ENCODE data around the gene MYOZ1.
"Not testable (repeated sequence)": the region's sequence is repeated elsewhere in the genome, so short reads cannot be mapped to it uniquely, and the experiment has no call there.

The MYOZ1 gene, protein sequence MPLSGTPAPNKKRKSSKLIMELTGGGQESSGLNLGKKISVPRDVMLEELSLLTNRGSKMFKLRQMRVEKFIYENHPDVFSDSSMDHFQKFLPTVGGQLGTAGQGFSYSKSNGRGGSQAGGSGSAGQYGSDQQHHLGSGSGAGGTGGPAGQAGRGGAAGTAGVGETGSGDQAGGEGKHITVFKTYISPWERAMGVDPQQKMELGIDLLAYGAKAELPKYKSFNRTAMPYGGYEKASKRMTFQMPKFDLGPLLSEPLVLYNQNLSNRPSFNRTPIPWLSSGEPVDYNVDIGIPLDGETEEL

DNA sequence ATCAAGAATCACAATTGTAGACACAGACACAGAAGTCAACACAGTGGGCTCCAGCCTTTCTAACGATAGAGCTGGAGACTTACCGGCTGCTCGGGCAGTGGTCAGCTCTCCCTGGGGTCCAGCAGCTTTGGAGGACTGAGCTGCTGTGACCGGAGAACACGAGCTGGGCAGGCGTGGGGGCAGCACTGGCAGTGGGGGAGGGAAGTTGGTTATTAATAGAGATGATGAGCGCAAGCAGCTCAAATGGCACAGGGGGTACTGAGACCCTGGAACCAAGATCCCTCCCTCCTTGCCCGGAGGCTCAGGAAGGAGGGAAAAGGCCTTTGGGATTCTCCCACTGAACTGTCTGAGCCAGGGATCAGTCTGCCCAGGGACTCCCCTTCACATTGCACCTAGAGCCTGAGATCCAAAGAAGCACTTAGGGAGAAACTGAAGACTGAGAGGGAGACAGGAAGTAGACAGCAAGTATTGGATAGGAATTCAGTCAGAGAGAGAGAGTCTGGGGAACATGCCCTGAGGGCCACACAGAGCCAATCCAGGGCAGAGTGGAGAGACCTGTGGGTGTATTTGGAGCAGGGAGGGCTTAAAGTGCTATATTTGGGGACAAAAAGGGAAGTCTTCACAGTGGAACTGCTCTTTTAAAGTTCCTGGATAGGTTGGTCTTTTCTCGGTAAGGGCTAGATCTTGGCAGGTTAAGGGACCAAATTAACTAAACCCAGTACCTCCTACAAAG is at the start of gene MYOZ1:
TSS of gene MYOZ1 (minus strand) at position 147 of the 733 bp plus-strand sequence. CDS start 1,457 bp downstream, outside the sequence.
- DNase-seq (ENCODE audit: low spot score): no peak

DNA sequence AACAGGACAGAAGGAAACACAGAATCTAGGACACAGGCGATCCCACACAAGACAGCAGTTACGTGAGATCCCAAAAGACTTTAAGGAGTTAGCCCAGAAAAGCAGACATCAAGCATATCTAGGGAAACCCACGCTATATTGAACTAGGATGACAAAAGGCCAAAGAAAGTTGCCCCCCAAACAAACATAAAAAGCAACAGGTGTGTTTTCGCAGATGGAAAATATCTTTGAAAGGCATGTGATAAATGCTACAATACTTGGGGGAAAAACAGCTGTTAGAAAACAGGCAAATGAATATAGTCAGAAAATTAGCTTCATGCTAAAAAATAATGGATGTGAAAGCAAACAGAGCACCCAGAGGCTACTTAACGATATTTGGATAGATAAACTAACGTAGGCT is 49.5 kb upstream of the MYOZ1 start:
- DNase-seq (ENCODE audit: low spot score): not testable (repeated sequence)

DNA sequence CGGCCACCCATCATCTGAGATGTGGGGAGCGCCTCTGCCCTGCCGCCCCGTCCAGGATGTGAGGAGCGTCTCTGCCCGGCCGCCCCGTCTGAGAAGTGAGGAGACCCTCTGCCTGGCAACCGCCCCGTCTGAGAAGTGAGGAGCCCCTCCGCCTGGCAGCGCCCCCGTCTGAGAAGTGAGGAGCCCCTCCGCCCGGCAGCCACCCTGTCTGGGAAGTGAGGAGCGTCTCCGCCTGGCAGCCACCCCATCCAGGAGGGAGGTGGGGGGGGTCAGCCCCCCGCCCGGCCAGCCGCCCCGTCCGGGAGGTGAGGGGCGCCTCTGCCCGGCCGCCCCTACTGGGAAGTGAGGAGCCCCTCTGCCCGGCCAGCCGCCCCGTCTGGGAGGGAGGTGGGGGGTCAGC is 48.3 kb upstream of the MYOZ1 start:
- DNase-seq (ENCODE audit: low spot score): not testable (repeated sequence)

DNA sequence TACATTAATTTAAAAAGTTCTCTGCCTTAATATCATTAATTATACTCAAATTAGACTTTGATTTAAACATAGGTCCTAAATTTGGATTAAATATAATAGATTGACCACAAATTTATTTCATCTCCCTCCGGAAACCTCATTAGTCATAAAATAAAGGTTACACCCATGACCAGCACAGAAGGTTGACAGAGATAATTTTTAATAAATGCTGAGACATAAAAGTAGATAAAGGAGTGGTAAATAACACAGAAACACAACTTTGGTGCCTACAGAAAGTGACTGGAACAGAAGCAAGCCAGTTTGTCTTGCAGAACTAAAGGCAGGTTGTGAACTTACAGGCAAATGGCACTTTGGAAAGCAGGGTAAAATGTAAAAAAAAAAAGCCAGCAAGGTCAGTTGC is 46.4 kb upstream of the MYOZ1 start:
- DNase-seq (ENCODE audit: low spot score): not testable (repeated sequence)

DNA sequence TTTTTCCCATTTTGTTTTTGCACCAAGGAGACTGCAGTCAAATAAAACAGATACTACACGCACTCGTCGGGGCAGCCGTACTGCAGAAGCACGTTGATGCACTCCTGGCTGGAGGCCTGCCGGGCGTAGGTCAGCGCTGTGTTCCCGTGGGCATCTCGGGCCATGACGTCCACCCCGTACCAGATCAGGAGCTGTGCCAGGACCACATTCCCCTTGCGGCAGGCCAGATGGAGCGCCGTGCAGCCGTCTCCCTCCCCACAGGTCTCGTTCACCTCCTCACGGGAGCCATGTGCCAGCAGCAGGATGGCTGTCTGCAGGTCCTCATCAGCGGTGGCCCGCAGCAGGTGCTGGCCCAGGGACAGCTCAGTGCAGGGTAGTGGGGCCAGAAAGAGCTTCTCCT is 33.3 kb upstream of the MYOZ1 start:
- not testable (repeated sequence) for DNase-seq (ENCODE audit: low spot score)

DNA sequence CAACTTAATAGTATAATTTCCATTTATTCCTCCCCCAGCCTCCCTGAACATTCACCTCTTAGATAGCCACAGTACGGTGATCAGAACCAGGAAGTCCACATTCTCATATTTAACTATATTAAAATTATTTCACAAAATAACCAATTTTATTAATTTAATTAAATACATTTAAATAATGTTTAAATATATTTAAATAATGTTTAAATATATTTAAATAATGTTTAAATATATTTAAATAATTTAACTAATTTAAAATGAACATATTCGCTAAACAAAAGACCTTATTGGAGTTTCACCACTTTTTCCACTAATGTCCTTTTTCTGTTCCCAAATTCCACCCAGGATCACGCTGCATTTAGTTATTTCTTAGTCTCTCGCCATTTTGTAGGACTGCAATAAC is 27.1 kb upstream of the MYOZ1 start:
- DNase-seq (ENCODE audit: low spot score): not testable (repeated sequence)

DNA sequence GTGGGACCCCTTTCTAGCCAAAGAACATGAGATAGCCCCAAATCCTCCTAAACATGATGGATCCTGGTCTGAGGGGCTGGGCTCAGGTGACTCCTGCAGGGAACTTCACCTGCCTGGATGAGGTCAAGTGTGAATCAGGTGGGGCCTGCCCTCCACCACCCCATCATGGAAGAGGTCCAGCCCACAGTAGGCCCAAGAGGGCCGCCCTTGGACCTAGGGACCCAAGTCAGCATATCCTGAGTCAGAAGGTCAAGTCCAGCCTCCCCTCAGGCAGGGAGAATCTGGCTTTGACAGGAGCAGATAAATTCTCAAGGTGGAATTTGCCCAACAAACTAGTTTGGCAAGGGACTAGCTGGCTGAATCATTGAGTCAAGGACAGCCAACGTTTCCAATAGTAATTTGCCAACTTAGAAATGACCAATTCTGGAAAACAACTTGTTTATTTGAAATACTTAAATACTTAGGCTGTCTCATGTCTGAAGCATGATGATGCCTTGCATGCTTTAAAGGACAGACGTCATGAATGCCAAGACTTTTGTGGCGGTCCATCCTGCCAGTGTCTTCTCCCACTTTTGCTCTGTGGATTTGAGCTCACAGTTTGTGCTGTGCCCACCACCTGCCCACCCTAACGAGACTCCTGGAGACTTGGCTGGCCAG is 25.0 kb upstream of the MYOZ1 start:
- DNase-seq (ENCODE audit: low spot score): not testable (repeated sequence)

DNA sequence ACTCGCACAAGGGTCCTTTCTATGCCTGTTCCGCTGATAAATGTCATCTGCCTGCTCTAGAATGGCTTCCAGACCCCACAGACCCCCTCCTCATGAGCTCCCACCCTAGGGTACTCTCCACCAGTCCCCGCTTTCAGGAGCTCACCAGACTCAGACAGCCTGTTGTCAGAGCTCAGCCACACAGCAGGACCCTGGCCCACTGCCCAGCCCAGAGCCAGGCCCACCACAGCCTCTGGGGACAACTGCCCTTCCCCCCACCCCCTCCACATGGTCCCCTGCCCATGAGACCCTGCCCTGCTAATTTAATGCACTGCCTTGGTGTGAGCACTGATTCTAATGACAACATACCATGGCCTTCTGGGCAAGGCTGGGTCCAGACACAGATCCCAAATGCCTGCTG is 24.3 kb upstream of the MYOZ1 start:
- DNase-seq (ENCODE audit: low spot score): not testable (repeated sequence)

DNA sequence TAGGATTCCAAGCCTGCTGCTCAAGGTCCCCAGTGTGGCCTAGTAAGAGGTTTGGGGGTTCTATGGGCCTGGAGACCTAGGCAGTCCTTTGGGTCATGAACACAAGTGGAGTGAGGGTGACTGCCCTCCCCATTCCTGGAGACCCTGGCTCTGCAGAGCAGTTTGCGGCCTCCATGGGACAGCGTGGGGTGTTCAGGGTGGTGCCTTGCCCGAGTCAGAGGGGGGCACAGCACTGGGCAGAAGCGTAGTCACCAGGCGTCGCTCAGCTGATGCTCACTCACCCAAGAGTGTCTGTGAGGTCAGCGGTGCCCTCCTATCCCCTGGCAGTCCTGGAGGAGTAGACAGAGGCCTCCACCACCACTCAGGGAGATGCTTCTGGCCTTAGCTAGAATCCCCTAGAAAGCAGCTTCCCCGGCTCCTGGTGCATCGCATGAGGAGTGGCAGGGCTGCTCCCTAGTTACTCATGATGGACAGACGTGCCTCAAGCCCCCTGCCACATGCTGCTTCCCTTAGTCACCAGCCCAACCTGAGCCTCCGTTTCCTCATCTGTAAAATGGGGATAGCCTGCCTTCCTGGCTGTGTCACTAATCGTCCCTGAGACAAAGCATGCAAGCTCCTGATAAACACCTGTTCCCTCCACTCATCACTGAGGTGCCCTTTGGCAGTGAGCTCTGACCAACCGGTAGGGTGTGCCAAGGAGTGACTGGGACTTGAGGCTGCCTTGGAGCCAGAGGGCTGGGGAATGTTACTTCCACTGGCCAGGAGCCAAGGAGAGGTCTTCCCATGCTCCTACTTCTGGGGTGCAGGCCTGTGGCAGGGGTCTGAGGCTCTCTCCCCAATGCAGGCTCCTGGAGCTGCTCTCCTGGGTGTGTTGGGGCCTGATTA is 23.1 kb upstream of the MYOZ1 start:
- not testable (repeated sequence) for DNase-seq (ENCODE audit: low spot score)

DNA sequence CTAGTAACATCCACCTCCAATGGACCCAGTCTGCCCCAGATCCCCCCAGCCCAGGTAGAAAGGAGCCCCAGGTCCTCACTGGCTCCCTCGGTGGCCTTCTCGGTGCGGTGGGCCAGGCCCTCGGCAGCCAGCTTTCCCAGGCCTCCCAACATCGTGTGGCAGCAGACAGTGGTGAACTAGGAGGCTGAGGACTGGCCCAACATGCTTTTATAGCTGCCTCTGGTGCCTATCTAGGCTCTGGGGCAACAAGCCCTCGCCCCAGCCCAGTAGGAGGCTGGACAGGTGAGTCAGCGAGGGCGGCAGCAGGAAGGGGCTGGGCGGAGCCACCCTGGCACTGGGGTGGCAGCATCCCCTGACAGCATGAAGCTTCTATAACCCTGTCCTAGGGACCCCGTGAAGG is 22.3 kb upstream of the MYOZ1 start:
- not testable (repeated sequence) for DNase-seq (ENCODE audit: low spot score)

DNA sequence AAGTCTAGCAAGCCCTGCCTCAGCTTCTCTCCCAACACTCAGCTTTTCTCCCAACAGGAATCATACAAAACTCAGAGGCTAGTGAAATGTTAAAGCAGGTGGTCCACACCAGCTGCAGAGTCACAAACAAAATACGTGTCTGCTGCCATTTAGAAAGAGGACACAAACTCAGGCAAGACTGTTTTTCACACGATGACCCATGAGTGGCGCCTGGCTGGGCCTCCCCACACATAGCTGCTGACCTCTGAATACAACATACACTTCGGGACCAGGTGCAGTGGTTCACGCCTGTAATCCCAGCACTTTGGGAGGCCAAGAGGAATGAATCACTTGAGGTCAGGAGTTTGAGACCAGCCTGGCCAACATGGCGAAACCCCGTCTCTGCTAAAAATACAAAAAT is 21.4 kb upstream of the MYOZ1 start:
- not testable (repeated sequence) for DNase-seq (ENCODE audit: low spot score)

DNA sequence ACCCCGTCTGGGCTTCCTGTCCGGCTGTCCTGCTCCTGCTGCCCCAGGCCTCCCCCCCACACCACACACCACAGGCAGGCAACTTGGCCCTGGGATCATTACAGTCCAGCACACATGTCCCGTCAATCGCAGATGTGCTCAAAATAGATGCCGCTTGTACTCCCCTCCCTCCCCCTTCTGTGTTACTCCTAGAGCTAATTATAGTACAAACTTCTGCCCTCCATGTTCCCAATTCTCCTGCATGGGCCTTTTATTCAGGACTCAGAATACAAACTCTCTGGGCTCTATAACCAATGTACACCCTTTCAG is 14.7 kb upstream of the MYOZ1 start, which contains the start of gene SYNPO2L:
TSS of gene SYNPO2L (minus strand) at position 40 of the 309 bp plus-strand sequence. CDS start 107 bp downstream, outside the sequence.
- DNase-seq (ENCODE audit: low spot score): no peak

DNA sequence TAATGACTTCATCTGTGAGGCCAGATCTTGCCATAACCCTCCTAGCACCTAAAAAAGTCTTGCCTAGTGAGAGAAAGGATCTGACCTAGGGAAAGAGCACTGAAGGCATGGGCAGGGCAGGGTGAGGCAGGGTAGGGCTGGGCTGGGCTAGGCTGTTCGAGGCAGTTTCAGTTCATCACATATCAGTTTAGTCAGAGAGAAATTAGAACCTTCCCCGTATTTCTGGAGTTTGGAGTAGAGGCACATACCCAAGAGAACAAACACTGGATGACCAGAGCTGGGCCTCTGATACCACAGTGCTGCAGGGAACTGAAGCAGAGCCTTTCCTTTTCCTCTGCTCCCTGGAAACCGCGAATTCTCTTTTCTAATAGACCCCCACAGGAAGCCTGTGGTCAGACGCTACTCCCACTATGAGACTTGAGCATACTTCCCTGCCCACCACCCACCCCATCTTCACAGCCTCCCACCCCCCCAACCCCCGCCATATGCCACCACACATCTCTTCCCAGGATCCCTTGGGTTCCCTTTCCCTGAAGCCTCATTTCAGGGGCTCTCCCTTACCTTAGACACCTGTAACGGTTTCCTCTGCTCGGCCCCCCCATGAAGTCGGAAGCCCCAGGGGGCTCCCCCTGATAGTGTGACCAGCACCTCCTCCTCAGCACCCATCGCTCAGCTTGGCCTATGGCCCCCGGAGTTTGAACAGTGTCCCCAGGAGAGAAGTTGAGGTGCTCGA is 14.1 kb upstream of the MYOZ1 start:
- DNase-seq (ENCODE audit: low spot score): no peak

DNA sequence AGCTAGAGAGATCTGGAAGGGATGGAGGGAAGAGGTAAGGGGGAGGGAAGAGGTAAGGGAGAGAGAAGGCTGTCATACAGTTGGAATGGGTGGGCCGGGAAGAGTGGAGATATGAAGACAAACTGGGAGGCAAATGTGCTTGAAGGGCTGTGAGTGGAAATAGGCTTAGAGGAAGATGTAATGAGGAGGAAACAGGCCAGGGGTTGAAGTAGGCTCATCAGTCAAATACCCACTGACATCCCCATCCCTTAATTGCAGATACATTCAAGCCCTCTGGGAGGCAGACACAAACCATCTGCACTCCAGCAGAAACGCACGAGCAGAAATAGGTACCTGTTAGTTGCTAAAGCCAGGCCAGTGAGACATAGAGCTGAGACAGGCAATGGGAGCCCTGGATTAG is 12.4 kb upstream of the MYOZ1 start:
- DNase-seq (ENCODE audit: low spot score): no peak

DNA sequence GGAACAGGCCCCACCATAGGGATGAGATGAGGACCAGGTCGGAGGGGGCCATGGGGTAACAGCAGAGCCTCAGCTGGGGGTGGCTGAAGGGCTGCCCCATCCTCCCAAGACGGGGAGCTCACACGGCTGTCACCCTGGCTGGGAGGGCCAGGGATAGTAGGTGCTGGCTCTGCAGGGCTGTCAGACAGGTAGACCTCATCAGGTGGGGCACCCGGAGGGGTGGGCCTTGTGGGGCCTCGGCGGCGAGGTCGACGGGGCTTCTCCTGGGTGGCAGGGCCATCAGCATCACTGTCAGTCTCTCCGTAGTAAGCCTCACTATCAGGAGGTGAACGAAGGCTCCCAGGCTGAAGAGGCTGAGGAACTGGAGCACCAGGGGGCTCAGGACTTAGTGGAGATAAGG is 11.9 kb upstream of the MYOZ1 start:
- DNase-seq (ENCODE audit: low spot score): no peak

DNA sequence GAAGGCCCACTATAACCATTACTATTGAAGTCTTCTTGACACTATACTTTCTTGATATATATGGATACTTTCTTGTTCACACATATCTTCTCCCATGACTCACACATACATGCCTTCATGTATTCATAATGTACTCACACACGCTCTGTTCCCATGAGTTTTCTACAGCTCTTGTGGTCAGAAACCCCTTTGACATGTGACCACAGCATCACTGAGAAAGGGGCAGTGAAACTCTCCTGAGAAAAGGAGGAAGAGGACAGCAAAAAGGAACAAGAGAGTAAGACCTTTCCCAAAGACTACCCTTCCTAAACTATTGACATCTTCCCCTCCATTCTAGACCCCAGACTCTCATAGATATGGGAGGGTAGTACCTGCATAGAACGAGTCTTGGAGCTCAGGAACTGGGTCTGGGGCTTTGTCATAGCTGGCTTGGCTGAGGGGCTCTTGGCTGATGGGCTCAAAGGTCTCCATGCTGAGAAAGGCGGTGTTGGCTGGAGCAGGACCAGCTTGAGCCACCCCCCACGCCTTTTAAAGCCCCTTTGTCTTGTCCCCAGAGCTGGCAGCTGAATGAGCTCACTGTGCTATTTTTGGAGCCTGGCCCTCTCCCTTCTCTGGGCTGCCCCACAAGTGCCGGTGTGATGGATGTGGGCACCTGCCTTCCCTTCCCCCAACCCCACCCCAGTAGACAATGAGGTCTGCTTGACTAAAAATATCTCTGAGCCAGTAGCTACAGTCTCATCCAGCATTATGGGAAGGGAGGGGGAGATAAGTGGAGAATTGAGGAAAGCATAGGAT is 9.5 kb upstream of the MYOZ1 start:
- no peak for DNase-seq (ENCODE audit: low spot score)

DNA sequence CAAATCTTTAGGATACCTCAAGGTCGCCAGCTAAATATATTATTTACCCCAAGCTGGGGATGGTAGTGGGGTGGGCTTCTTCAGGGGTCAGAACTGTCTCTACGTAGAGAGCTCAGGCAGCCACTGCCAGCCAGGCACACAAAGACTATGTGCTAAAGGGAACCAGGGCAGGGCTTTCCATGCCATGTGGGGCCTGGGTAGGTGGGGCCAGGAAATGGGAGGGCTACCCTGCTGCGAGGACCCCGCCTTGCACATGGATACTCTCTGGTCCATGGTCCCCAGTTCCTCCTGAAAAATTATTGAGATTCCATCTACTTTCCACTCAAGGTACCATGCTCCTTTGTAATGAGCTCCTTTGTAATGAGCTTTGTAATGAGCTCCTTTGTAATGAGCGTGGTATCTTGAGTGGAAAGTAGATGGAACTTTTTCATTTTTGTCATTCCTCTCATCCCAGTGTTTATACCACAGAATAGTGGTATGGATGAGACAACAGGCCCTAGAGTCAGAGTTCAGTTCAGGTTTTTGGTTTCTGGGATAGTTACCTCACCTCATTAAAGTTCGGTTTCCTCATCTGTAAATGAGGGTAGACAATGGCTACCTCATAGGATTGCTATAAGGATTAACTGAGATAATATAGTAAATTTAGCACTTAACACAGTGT is 8.7 kb upstream of the MYOZ1 start:
- DNase-seq (ENCODE audit: low spot score): no peak

DNA sequence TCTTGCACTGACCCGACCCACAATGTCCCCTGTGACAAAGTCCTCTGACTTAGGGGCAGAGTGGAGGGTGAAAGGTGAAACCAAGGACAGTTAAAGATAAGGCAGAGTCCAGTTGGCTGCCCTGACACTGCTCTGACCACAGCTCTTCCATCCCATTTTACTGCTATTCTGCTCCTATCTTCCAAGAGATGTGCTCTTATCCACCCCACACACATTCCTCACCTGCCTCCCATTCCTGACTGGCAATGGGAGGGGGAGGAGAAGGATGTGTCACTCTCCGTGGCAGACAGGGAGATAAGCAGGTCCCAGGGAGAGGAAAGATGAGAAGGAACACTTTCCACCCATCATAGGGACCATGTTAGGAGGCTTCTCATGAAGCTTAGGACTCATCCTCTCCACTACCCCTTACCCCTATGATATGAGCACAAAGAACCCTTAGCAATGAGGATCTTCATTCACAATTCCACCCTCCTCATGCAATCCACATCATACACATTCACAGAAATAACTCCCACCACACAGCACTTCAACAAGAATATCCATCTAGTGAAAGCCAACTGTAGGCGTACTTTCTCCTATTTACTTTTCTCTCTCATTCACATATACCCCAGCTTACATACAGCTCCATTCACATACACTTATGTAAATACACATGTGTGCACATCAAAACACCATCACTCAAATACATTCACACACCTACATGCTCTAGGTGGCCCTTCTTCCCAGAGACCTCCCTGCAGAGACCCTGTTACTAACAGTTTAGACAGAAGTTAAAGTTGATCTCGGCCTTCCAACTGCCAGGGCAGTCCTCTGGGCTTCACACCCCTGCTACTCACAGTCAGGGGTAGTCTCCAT is 7.9 kb upstream of the MYOZ1 start:
- no peak for DNase-seq (ENCODE audit: low spot score)
